Hematopoietic multipotent progenitor cell treated with erythropoietin and hydrocortisone succinate and interleukin-3 and kit ligand, for 17 days (in vitro differentiated cells): ENCODE data around the gene MPI.
A peak's percentile ranks its signal among the peaks of the same experiment; 100 is the strongest.

ENCODE experiments used
- DNase-seq: peaks from one replicate; pipeline ENCODE4 v3.0.0-alpha.2; 2015; ENCODE audit warnings: low spot score

MPI gene, protein sequence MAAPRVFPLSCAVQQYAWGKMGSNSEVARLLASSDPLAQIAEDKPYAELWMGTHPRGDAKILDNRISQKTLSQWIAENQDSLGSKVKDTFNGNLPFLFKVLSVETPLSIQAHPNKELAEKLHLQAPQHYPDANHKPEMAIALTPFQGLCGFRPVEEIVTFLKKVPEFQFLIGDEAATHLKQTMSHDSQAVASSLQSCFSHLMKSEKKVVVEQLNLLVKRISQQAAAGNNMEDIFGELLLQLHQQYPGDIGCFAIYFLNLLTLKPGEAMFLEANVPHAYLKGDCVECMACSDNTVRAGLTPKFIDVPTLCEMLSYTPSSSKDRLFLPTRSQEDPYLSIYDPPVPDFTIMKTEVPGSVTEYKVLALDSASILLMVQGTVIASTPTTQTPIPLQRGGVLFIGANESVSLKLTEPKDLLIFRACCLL

DNA sequence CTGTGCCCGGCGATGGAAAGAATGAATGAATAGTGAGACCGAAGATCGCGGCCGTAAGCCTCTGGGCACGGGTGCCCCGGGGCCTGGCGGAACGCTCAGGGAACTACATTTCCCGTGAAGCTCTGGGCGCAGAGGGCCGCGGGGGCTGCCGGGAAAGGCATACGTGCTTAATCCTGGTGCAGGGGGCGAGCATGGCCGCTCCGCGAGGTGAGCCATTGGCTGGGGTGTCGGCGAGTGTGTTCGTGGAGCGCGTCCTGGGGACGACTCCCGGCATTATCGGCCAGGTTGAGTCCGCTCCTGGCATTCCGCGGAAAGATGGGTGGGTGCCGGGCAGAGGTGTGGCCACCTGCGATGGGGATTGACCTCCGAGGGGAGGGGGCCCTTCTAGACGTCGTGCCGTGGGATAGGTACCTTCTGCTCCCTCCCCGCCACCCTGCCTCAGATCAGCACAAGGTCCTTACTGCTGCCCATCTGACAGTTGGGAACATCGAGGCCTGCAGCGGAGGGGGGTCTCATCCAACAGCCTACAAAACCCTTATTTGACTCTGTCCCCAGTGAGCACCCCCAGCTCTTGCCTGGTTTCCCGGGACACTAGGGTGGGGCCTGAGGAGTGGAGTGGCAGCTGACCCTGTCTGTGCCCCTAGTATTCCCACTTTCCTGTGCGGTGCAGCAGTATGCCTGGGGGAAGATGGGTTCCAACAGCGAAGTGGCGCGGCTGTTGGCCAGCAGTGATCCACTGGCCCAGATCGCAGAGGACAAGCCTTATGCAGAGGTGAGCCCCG lies at the start of gene MPI:
Gene MPI (plus strand): TSS at position 160 of the 782 bp plus-strand sequence. CDS start 32 bp downstream, at position 192.
- peak; percentile 66 for DNase-seq

DNA sequence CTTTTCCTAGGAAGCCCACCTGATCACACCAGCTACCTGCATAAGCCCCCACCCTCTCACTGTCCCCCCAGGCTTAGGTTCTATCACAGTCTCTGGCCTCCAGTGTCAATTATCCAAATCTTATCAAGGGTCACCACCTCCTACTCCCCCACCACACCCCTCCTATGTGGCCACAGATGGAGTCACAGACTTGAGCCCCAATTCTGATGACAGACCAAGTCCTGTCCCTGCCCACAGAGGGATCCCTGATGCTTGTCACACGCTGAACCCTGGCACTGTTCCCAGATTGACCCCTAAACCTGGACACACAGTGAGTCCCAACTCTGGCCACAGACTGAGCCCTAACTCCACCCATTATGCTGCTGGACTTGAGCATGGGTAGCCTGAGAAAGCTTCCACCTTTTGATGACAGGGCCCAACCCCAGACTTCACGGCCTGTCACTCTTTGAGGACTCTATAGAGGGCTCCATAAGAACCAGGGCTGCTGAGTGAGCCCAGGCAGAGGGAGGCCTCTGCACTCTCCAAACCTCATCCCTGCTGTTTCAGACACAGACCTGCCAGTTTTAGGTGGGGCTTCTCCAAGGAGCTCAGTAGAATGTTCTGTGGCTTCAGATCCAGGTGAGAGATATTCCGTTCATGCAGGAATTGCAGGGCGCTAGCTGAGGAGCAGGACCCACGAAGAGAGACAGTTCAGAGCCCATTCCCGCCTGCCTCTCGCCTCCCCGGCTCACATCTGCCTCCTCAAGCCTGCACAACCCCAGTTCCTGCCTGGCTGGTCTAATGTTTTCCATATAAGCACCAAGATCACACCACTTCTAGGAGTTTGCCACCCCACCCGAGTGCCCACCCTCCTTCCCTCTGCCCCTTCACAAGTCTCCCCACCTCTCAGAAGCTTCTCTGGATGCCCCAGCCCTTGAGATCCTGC lies 48.7 kb upstream of the MPI start:
- DNase-seq = no peak

DNA sequence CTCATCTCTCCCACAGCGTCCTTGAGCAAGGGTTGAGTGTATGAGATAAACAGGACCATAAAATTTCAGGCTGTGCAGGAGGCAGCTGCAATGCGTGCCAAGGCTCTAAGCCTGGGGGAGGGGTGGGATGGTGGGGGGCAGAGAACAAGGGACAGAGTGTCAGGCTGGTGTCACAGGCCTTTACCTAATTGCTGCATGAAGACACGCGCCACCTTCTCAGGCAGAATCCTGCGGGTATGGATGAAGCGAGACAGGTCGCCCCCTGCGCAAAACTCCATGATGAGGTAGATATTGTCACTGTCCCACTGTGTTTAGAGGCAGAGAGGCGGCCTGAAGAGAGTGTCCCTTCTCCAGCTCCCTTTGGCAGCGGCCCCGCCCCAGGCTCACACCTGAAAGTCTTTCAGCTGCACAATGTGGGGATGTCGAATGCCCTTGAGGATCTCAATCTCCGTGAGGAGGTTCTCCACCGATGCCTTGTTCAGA lies 47.9 kb upstream of the MPI start:
- DNase-seq = no peak

DNA sequence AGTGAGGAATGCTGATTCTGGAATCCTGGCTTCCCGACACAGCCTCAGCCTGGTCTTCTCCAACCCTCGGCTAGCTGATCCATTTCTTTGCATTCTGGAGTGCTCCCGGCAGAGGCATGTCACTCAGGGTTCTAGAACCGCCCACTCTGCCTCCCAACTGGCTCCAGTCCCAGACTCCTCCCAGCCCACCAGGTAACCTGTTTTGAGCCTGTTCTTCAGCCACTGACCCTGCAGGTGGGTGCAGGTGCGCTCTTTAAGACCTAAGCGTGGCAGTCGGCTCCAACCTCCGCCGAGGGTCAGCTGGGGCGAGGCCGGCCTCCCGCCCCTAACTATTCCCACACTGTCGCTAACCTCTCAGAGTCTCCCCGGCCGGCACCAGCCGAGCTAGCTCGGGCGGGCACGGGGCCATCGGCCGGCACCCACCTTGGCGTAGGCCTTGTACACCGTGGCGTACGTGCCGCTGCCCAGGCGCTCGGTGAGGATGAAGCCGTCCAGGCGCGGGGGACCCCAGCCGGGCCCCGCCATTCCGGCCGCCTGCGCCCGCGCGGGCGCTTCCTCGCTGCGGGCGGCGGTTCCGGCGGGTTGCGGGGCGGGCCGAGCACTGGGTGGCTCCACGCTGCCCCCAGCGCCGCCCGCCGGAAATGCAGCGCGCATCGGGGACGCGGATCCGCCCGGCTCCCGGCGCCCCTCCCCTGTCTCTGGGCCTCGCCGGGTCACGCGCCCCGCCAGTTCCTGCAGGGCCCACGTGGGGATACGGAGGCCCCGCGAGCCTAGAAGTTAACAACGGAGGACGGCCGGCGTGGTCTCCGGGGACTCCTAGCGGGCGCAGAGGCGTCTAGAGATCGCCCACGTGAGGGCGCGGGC lies 47.0 kb upstream of the MPI start, which contains the start of gene ULK3:
Gene ULK3 (minus strand): TSS at position 576 of the 864 bp plus-strand sequence. CDS start 51 bp downstream, at position 525.
- peak; percentile 85 for DNase-seq

DNA sequence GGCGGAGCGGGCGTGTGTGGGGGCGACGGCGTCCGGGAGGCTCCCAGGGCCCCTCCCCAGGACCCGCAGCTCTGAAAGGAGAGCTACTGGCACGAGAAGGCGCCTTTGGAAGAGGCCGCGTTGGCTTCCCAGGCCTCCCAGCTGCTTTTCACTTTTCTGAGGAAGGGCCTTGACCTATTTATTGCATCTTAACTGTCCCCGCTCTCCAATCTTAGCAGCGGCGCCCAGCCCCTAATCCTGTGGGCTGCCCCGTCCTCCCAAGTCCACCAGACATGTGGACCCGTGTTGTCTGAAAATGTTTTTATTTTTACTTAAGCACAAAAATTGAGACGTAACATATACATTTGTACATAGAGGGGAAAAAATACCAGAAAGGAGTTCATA lies 46.4 kb upstream of the MPI start:
- DNase-seq = no peak

DNA sequence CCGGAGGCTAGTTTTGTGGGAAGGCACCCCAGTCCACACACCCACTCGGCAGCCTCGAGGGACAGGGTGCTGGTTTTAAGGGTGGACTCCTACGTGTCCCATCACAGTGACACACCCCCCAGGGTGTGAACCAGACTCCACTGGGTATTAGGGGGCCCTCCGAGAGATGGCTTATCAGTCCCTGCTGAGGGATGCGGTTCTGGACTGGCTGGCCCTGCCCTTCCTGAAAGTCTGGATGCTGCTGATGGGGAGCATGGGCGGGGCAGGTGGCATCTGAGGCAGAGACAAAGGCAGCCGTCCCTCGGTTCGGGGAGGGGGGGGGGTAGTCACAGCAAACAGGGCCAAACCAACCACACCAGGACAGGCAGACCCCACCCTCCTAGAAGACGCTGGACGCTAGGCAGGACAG lies 45.9 kb upstream of the MPI start:
- DNase-seq = peak; percentile 69

DNA sequence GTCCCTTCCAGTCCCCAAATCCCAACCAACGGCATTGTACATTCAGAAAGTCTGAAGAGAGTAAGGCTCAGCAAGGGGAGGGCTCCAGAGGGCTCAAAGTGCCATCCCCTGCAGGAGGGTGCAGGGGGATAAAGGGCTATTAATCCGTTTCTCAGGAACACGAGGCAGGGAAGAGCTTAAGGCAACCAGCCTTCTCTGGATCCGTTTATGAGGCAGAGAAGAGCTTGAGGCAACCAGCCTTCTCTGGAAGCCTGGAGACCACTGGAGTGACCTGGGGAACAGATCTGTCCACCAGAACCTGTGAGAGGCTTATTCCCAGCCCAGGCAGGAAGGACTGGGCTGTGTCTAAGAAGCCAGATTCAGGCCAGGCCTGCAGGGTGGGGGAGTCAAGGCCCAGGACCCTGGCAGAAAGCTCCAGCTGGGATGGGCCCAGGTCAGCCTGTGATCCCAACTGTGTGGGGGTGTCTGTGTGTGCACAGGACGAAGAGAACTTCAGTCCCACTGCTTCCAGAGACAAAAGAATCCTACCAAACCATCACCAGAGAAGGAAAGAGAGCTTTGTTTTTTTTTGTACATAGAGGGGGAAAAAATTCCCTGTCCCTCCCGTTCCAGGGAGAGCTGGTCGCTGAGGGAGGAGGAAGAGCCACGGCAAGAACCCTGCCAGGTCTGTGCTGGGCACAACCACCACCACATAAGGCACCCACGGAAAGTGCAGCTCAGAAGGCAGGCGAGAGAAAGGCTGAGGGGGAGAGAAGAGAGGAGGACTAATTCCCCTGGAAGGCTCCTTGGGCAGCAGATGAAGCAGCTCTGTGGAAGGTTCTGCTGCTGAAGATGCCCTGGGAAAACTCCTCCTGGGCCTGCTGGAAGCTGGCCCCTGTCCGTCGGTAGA lies 45.3 kb upstream of the MPI start:
- no peak for DNase-seq

DNA sequence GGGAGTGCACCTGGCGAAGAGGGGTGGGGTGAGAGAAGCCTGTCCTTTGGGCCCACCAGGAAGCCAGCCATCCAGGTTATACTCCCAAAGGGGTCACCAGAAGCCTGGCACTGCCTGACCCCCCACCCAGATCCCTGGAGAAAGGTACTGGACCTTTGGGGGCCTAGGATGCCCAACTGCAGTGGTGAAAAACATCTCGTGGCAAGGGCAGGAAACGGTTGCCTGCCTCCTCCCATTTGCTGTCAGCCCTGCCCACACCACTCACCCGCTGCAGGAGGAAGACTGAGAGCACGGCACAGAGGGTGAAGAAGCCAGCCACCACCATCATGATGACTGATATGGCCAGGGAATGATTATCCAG lies 44.7 kb upstream of the MPI start:
- DNase-seq = no peak

DNA sequence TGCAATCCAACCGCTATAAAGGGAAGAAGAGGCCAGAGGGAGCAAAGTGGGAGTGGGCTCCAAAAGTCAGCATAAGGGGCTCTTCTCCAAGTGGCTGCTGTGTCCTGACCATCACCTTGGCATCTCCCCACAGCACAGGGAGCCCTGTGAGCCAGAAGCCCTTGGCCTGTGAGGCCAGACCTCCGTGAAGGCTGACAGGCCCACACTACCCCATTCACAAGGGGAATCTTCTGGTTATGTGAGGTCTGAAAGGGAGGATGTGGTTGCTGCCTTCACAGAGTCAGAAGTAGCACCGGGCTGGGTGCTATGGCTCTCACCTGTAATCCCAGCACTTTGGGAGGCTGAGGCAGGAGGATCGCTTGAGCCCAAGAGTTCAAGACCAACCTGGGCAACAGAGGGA lies 44.3 kb upstream of the MPI start:
- DNase-seq = no peak

DNA sequence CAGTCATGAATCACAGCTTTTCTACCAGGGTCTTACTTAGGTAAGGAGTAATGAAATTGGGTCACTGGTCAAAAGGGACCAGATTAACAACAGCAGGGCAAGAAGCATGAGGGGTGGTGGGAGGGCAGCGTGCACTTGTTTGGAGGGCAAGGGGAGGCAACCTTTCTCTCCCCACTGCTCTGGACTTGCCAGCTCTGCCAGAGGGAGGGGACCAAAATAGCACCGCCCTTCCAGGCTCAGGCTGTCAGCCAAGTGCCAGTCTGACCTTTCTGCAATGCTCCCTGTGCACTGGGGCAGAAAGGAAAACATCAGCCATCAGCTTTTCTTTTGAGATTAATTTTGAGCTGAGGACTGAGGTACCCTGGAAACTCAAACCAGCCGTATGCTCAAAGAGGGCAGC lies 42.4 kb upstream of the MPI start:
- DNase-seq = no peak

DNA sequence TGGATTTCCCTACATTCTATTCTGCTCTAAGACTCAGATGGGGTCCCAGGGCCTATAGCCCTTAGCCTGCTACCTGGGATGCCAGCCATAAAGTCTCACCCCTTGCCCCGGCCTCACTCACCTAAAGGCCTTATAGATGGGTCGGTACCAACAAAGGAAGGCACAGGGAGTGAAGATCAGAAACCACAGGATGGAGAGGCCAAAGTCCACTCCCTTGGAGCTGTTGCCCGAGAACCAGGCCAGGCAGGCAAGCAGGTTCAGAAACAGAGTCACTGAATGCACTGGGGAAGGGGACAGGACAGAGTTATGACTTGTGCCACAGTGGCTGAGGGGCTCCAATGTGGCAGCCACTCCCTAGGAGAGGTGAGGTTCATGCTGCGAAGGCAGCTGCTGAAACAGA lies 39.4 kb upstream of the MPI start:
- no peak for DNase-seq

DNA sequence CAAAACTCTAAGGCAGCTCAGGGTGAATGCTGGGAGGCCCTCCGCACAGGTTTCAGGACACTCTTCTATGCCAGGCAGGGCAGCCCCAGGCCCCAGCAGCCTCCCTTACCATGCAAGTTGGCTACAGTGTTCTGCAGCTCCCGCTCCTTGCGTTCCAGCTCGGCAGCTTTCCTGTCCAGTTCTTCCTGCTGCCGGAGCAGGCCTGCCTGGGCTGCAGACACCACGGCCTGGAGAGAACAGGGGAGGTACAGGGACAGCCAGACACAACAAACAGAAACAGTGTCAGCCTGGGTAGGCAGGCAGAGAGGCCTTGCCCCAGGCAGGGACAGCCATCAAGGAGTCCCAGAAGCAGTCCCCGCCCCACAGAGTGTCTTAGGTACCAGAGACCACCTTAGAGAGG lies 37.9 kb upstream of the MPI start:
- no peak for DNase-seq

DNA sequence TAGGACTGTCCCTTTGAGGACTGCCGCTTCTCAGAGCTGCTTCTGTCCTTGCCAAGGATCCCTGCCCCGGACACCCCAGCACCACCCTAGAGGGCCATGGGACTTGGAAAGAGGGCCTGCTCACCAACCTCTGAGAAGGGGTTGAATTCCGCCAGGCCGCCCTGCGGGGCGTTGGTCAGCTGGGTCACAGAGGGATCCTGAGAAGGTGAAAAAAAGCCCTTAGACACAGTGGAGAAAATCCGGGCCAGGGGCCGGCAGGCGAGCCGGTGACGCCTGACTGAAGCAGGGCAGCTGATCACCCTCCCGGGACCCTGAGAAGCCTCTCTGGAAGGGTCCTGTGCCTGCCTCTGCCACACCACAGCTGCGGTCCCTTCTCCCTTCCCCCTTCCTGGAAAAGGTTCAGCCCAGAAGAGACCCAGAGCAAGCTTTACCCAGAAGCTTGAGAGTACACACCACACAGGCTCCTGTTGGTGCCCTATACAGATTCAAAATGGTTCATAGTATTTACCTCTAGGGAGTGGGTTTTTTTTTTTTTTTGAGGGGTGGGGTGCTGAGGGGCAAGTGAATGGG lies 35.3 kb upstream of the MPI start:
- DNase-seq = no peak

DNA sequence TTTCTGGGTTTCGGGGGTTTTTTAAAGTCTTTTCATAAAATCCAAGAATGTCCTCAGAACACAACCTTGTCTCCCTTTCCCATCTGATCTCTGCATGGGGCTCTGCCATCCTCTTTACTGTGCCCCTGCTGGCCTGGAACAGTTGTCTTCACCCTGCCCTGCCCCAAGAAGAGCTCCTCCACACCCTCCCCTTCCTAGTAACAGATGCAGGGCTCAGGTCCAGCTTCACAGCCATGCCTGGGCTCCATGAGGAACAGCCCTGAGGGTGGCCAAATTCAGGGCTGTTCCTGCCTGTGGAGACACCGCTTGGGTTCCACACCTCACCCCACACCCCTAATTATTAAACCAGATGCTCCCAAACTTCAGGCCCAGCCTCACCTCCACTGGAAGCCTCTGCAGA lies 34.0 kb upstream of the MPI start:
- DNase-seq = no peak

DNA sequence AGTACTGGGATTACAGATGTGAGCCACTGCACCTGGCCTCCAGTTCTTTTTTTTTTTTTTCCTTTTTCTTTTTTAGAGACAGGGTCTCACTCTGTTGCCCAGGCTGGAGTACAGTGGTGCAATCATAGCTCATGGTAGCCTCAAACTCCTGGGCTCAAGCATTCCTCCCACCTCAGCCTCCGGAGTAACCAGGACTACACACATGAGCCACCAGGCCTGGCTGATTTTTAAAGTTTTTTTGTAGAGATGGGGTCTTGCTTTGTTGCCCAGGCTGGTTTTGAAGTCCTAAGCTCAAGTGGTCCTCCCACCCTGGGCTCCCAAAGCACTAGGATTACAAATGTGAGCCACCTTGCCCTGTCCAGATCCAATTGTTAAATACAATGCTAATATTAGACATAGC lies 33.3 kb upstream of the MPI start:
- no peak for DNase-seq

DNA sequence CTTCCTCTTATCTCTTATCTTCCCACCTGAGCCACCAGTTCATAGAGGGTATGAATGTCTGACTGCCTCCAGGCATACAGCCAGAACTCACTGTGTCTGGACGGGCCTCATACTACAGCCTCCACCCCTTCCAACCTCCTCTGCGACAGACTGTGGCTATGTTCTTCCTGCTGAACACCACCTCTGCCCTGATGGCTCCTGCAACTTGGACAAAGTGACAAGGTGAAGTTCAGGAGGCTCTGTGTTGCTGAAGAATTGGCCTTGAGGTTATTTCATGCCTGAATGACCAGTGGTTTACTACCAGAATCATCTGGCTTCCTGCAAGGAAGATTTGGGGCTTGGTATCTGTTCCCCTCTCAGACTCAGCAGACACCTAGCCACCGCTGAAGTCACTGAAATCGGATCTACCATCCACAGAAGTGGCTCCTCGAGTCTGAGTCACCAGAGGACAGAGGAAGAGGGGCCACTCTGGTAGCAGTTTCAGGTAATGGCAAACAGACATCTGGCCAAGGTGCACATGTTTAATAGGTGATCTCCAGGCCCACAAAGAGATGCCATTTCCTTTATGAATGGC lies 32.7 kb upstream of the MPI start:
- DNase-seq = no peak

DNA sequence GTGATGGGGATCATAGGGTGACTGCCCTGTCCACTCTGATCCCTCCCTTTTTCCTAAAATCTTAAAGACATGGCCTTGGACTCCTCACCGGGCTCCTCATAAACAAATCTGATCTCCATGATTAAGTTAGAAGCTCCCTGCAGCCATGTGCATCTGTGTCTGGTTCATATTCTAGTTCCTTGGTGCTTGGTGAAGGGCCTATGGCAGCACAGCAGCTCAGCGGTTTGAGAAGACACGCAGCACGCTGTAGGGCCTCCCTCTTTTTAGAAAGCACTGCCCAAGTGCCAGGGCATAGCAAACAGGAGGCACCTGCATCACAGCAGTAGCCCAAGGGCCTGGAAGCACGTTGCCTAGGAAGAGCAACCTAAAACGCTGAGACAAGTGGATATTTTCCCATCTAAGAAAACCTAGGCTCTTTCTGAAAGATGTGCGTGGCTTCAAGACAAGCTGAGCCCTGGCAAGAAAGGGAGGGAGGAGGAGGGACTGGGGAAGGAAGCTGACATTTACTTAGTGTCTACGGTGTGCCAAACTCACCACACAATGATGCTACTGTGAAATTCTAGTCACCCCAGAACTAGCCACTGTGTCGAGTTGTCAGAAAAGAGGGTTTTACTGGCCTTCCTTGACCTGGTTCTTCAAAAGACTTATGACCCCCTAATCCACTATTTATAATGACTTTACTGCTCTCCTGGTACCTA lies 32.0 kb upstream of the MPI start:
- DNase-seq = no peak

DNA sequence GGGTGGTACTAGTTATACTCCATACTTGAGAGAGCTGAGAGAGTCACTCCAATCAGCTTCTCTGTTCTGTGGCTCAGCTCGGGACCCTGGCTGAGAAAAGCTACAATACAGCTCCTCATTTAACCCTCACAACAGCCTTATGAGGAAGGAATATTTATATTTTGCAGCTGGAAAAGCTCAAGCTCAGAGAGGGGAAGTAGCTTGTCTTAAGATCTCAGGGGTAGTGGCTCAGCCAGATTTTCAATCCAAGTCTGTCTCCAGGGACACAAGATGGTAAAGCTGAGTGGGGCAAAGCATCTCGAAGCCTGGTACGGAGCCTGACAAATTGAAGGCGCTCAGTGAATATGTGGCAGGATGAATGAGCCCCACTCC lies 31.5 kb upstream of the MPI start:
- DNase-seq = no peak
